ENCODE measurements around the gene ARHGEF2.

ARHGEF2 gene

DNA sequence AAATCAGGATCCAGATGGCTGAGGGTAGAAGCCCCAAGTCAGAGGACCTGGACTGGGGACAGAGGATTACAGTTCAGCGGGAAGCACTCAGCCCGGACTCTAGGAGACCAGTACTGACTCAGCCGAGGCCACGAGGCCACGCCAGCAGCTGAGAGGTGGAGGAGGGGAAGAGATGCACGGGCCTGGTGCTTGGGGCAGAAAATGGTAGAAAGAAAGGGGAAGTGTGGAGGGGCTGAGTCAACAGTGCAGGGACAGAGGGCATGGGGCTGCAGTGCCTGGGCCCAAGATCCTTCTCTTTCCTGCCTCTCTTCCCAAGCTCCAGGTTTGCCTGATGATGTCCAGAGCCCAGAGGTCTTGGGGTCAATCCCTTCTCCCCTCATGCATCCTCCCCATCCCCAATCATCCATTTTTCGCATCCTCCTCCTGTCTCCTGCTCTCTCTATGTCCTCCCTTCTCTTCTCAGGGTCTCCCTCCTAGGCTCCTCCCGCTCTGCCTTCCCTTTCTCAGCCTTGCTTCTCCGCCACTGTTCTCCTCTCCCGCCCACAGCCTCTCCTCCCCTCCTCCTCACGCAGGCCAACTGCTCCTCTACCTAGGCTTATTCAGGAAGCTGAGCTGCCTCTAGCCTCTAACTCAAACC, 7.7 kb downstream of the ARHGEF2 start:
- DNase-seq = no peak

DNA sequence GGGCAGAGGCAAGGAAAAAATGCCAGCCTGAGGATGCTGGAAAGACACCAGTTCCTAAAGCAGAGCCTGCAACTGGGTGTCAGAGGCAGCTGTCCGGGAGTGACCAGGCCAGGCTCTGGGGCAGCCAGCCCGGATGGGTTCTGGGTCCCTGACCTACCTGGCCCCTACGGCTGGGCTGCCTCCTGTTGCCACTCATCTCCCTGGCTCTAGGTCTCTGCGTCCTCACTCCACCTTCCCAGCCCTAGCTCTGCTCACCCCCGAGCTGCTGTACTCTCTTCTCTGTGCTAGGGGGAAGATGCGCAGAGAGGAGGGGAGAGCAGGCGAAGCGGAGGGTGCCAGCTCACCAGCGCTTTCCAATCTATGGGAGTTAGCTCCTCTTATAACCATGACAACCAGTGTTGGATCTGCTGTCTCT, 9.0 kb downstream of the ARHGEF2 start:
- DNase-seq = no peak

DNA sequence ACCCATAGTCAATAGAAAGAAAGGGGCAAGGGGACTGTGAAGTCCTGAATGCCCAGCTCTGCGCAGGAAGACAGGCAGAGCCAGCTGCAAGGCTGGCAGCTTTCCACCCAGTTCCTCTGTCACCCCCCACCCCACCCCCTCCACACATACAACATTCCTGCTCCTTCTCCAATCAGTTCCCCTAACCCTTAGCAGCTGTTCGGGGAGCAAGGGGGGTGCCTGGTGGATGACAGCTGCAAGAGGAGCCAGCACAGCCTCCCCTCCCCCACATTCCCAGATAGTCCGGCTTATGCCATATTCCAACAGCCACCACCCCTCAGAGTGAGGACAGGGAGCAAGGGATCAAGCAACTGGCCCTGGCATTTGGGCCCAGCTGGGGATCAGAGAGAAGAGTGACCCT, 9.7 kb downstream of the ARHGEF2 start:
- no peak for DNase-seq

DNA sequence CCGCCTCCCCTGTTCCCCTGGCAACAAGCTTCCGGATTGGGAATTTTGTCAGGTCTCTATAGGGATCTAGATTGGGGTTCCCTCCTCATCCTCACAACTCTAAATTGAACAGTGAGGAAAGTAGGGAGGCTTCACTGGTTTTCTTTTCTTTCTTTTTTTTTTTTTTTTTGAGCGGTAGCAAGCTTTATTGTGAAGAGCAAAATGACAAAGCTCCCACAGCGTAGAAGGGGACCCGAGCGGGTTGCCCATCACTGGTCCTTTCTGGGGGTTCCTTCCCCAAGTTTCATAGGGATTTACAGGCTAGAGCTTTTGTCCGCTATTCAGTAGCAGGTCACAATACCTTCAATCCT, 10.3 kb downstream of the ARHGEF2 start:
- no peak for DNase-seq

DNA sequence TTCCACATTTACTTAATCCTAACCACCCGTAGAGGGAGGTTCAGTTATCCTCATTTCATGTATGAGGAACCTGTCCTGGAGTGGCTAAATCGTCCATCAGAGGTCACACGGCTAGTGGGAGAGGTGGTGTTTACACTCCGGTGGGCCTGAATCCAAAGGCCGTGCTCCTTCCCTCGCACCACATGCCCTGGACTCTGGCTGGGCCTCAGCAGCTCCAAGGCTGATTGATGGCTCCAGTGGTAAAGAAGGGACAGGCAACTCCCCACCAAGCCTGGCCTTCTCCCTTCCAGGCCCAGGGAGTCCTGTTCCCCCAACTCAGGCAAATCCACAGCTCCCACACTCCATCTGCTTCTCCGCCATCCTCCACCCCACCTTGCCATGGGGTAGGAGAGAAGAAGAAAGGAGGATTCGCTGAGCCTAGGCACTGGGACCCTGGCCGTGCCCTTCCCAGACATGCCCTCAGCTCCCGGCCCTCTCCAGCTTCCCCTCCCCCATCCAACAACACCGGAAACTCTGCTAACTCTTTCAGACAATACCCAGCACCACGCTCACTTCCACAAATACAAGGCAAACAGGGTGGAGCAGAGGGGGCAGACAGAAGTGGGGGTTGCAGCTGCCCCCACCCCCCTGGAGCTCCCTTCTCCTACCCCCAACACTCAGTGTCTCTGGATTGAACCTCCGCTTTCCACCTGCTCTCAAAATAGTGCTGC, 10.9 kb downstream of the ARHGEF2 start:
- DNase-seq = no peak

DNA sequence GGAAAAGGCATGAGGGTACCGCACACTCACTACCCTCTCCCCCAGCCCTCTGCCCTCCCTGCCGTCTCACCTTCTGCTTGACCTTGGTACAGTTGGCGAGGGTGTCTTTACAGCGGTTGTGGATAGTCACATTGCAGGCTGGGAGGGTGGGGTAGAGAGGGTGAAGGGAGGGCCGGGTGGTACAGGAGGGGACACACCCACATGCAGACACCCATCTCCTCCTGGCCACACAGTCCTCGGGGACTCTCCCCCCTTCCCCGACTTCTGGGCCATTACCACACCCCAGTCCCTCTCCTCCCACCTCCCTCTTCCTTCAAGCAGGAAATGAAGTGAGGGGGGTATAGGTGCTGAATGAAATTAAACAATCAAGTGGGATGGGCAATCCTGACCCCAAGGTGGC, 11.6 kb downstream of the ARHGEF2 start:
- DNase-seq = no peak

DNA sequence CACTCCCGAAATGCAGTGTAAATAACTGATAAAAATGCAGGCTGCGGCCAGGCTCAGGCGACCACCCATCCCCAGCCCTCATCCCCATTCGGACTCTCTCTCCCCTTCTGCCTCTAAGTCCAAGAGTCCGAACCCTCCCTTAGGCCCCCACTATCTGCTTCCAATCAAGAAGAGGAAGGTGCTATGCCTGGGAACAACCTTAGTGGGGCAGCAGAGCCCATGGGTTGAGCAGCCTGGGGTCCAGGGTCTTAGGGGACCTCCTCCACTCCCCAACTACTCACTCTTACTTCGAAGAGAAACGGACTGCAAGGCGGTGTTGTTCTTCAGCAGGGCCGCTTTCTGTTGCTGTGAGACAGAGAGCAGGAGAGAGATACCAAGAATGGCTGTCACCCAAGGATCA, 12.2 kb downstream of the ARHGEF2 start:
- DNase-seq = no peak

DNA sequence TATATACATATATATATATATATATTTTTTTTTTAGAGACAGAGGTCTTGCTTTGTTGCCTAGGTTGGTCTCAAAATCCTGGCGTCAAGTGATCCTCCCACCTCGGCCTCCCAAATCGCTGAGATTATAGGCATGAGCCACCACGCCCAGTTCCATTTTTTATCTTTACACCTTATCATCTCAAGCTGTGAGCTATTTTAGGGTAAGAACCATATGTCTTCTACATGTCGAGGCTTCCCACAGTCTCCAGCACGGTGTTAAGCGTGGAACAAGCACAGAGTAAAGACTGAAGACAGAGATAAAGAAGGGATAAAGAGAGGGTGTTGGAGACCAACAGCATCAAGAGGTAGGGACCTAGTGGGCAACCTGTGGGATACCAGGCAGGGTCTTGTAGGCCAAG, 14.2 kb downstream of the ARHGEF2 start:
- no peak for DNase-seq

DNA sequence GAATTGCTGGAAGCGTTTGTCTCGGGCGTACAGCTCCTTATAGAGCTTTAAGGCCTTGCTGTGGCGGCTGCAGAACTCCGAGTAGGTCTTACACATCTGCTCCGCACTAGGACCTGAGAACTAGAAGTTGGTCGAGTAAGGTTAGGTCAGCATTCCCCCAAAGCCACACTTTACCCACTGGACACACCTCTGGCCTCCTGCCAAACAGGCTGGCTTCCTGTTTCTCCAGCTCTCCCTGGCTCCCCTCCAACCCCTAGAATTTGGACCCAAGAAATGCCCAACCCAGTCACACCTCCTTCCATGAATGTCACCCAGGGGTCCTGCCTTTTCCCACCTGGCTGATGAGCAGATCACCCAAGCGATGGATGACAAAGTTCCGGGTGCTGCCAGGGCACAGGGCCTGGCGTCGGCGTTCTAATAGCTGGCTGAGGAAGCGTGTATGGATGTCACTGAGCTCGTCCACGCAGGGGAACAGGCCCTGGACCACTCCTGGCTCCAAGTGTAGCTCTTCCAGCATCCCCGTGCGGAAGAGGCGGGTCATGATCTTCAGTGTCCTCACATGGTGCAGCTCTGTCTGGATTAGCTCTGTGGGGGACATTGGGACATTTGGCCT, 15.6 kb downstream of the ARHGEF2 start:
- no peak for DNase-seq

DNA sequence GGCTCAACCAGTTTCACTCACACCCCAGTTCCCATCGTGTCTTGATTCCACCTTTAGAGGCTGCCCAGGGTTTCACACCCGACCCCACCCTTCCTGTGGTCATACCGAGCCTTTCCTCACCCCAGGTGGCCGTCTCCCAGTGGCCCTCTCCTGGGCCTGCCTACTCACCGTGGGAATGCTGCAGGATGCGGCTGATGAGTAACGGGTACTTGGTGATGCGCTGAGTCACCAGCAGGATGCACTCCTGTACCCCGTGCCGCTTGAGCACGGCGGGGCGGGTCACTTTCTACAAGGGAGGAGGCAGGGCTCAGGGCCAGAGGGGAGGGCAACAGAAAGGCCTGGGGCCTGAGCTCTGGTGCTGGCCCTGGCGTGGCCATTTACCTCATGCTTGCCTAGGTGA, 16.4 kb downstream of the ARHGEF2 start:
- DNase-seq = no peak

DNA sequence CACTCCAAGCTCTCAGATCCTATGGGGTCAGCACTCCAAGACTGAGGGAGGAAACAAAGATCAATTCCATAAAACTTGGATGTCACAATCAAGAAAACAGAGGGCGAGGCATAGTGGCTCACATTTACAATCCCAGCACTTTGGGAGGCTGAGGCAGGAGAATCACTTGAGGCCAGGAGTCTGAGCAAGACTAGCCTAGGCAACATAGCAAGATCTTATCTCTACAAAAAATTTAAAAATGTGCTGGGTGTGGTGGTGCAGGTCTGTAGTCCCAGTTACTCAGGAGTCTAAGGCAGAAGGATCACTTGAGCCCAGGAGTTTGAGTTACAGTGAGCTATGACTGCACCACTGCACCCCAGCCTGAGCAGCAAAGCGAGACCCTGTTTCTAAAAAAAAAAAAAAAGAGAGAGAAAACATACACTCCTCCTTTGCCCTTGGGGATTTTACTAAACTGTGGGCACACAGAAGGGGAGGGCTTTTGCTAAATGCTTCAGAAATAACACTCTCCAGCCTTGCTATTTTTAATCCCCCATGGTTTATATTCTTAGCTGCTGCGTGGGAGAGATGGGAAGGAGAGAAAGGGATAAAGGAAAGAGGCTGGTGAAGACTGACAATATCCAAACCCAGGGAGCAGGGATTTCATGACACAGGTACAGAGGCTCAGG, 18.1 kb downstream of the ARHGEF2 start:
- no peak for DNase-seq

DNA sequence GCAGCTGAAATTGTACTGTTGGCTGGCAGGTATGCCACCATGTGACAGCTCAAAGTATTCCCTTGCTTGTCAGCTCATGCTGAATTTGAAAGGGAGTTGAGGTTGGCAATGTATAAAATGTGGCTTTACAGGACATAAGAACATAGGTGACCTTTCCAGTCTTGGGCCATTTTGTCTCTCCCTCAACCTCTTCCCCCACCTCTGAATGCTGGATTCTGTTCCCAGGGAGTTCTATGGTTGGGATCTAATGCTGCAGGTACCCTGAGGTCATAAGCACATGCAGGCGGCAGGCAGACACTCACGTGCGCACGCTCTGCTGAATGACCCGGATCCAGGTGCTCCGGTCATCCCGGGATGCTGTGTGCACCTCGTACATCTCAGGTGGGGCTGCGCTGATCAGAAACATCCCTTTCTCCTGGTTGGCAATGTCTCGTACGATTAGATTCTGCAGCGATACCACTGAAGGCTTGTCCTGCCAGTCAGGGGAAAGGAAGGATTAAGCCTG, 20.9 kb downstream of the ARHGEF2 start:
- DNase-seq = no peak

DNA sequence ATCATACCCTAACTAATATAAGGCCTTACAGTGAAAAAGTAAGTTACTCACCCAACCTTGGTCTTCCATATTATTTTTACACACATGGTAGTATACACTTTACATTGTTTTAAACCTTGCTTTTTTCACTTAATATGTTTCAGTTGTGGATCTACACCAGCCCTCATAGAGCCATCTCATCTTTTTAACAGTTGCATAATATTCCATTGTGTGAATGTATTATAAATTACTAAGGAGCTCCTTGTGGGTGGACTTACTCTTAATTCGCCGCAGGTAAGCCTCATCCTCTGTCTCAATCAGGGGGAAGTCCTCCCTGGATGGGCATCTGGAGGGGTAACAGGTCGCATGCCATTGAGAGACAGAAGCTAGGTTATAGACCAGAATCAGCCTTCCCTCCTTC, 23.7 kb downstream of the ARHGEF2 start:
- DNase-seq = no peak

DNA sequence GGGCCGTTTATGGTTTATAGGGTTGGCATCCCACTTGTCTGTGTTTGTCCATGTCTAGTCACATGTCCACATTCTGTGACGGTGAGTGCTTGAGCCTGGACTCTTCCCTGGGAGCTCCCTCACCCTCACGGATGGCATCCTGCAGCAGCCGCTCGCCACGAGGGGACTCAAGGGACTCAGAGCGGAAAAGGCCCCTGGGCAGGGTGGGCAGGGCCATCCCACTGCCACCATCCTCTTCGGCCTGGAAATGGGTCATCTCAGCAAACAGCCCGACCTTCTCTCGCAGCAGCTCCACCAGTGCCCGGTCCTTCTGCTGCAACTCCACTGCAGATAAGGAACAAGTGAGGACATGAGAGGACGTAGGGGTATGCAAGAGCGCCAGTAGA, 25.8 kb downstream of the ARHGEF2 start:
- DNase-seq = no peak

DNA sequence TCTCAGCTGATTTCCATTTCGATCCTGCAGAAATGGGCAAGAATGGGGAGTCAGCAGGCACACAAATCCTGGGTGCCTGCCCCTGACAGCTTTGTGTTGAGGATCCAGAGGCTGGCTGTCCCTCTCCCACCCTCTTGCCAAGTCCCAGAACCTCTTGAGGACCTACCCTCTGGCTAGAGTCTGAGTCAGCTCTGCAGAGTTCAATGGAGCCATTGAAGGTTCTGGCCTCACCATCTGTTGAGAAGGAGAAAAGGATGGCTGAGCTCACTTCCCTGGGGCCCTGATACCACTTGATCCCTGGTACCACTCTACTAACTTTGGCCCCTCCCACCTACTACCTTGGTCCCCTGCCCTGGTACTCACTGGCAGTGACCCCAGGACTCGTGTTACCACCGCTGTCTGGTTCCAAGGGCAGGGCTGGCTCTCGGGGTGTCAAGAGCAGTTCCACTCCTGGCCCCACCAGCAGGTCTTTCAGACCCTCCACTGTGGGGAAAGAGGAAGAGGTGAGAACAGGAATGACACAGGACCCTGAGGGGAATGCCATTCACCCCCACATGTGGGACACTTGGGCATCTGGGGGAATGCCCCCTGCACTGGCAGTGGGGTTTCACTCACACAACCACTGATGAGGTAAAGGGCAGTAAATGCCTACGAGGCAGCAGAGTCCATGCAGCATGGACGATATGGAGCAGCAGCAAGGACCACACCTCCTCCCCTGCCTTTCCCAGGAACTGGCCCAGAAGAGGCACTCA, 26.4 kb downstream of the ARHGEF2 start:
- no peak for DNase-seq

DNA sequence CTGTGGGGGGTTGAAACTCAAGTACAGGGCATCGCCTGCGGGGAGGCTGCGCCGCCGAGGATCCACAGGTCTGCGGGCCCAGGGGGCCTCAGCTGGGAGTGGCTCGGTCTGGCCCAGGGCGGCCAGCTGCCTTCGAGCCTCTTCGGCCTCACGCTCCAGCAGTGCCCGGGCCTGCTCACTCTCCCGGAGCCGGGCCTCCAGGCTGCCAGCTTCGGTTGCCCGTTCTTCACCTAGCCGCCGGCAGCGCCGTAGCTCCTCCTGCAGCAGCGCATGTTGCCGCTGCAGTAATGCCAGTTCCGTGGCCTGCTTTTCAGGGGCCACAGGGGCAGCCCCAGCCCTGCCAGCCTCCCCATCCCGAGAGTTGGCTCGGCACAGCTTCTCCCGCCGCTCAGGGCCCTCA, 27.5 kb downstream of the ARHGEF2 start:
- no peak for DNase-seq

DNA sequence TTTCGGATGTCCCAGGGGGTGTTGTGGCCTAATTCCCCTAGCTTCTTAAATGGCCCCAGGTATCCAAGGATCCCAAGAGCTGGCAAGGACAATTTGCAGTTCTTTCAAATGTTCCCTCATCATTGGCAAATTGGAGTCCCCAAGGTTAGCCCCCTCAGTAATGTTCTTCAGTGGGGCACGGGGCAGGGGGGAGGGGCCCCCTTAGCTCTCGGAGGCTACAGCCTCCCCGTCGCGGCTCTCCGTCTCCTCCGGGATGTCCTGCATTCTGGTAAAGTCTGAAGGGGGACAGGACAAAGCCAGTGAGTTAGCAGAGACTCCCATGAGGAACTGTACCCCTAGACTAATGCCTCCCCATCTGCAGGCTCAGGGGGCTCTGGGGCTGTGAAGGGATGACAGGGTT, 30.6 kb downstream of the ARHGEF2 start:
- DNase-seq = no peak

DNA sequence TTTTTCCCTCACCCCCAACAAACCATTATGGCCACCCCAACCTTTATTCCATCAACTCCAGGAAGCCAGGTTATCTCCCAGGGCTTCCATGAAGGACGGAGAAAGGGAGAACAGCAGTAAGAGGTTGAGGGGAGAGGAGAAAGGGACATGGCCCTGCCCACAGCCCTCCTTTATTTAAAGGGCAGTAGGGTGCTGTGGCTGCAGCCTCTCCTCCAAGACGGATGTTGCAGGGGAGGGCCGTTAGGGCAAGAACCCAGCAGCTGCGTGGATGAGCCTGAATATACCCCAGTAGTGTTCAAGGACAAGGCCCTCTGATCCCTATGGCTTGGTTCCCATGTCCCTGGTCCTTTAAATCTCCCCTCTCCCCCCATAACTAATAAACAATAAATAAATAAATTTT, 31.1 kb downstream of the ARHGEF2 start:
- DNase-seq = no peak

DNA sequence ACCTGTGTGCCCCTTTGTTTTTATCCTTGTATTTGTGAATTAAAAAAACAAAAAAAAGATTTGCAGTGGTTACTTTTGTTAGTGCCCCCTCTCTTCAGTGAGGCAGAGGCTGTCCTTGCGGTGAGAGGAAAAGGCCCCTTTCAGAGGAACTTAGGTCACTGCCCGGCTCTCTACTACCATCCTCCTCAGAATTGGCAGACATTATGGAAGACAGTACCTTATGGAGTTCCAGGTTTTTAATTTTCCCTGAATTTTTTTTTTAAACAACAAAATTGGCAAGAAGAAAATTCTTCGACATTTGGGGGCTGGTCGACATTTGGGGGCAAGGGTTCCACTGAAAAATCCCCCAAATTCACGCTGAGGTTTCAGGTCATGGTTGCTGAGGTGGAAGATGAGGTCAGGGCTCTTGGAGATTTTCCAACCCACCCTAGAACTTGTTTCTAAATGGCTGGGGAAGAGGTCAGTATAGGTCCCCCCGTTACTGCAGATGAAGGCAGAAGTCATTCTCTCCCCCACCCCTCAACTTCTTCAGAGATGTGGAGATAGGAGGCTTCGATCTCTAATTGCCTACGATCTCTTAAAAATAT, 31.6 kb downstream of the ARHGEF2 start:
- DNase-seq = no peak

DNA sequence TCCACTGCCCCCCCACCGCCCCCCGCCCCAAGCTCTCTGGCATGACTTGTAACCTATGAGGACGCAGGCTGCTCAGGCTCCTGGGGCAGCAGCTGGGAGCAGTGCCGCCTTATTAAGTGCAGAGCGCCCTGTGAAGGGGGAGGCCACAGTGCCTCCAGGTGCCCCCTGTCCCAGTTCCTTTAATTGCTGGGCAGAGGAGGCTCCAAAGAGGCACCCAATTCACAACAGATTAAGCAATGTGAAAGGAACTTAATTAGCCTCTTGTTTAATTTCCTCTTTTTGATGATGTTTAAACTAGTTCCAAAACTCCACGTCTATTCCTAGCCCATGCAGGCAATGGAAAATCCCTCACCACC, 33.9 kb downstream of the ARHGEF2 start:
- DNase-seq = peak; percentile 60

DNA sequence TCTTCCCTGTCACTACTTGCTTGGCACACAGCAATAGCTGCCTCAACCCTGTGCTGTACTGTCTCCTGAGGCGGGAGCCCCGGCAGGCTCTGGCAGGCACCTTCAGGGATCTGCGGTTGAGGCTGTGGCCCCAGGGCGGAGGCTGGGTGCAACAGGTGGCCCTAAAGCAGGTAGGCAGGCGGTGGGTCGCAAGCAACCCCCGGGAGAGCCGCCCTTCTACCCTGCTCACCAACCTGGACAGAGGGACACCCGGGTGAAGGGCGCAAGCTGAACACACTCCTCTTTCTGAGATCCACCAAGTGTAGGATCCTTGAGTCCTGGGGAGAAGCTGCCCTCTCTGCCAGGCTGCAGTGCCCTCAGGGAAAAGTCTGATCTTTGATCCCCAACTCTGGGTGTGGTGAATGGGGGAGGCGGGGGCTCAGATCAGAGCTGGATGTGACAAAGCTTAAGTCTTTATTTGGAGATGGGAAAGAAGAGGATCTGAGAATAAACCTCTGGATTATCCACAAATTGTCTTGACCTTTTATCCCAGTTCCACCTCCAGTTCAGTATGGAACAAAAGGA, 35.7 kb downstream of the ARHGEF2 start:
- DNase-seq = no peak

DNA sequence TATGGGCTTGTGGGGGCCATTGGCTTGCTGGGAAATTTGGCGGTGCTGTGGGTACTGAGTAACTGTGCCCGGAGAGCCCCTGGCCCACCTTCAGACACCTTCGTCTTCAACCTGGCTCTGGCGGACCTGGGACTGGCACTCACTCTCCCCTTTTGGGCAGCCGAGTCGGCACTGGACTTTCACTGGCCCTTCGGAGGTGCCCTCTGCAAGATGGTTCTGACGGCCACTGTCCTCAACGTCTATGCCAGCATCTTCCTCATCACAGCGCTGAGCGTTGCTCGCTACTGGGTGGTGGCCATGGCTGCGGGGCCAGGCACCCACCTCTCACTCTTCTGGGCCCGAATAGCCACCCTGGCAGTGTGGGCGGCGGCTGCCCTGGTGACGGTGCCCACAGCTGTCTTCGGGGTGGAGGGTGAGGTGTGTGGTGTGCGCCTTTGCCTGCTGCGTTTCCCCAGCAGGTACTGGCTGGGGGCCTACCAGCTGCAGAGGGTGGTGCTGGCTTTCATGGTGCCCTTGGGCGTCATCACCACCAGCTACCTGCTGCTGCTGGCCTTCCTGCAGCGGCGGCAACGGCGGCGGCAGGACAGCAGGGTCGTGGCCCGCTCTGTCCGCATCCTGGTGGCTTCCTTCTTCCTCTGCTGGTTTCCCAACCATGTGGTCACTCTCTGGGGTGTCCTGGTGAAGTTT, 36.4 kb downstream of the ARHGEF2 start:
- no peak for DNase-seq

Data from NCI-H774 (cell line).